Measurements from ENCODE around the gene UCK2.

The UCK2 gene

GRCh38 chr1:165874643-165875042 lies 47.2 kb downstream of the UCK2 start:
- no peak for TF ChIP-seq REST (IDR thresholded peaks at IDR 0.05; ENCODE audit: low read depth)
- no peak for TF ChIP-seq CREB1 (IDR thresholded peaks at IDR 0.05; ENCODE audit: low read depth)
- TF ChIP-seq USF1 (IDR thresholded peaks at IDR 0.05) = no peak
- TF ChIP-seq TEAD4 (IDR thresholded peaks at IDR 0.05) = no peak
- TF ChIP-seq TCF12 (IDR thresholded peaks at IDR 0.05; ENCODE audit: low read depth) = no peak
- TF ChIP-seq TAF1 (IDR thresholded peaks at IDR 0.05; ENCODE audit: low read depth) = no peak
- TF ChIP-seq YY1 (IDR thresholded peaks at IDR 0.05; ENCODE audit: low read depth) = no peak
- TF ChIP-seq MAX (IDR thresholded peaks at IDR 0.05) = no peak
- no peak for TF ChIP-seq ZBTB7A (IDR thresholded peaks at IDR 0.05; ENCODE audit: low read depth)
- no peak for TF ChIP-seq EP300 (IDR thresholded peaks at IDR 0.05; ENCODE audit: borderline replicate concordance)
- no peak for TF ChIP-seq RAD21 (IDR thresholded peaks at IDR 0.05; ENCODE audit: low read depth)
- no peak for TF ChIP-seq NFIC (IDR thresholded peaks at IDR 0.05)
- TF ChIP-seq EGR1 (IDR thresholded peaks at IDR 0.05) = no peak
- TF ChIP-seq FOXM1 (IDR thresholded peaks at IDR 0.05; ENCODE audit: borderline replicate concordance, low read depth) = no peak
- TF ChIP-seq CEBPB (IDR thresholded peaks at IDR 0.05) = no peak

- TF ChIP-seq TEAD4 (IDR thresholded peaks at IDR 0.05) = no peak
- no peak for TF ChIP-seq YY1 (IDR thresholded peaks at IDR 0.05; ENCODE audit: low read depth)
- TF ChIP-seq ZBTB7A (IDR thresholded peaks at IDR 0.05; ENCODE audit: low read depth) = no peak
- no peak for TF ChIP-seq REST (IDR thresholded peaks at IDR 0.05; ENCODE audit: low read depth)
- no peak for TF ChIP-seq USF1 (IDR thresholded peaks at IDR 0.05)
- no peak for TF ChIP-seq CEBPB (IDR thresholded peaks at IDR 0.05)
- no peak for TF ChIP-seq TCF12 (IDR thresholded peaks at IDR 0.05; ENCODE audit: low read depth)
- TF ChIP-seq NFIC (IDR thresholded peaks at IDR 0.05) = no peak
- TF ChIP-seq CREB1 (IDR thresholded peaks at IDR 0.05; ENCODE audit: low read depth) = no peak
- no peak for TF ChIP-seq FOXM1 (IDR thresholded peaks at IDR 0.05; ENCODE audit: borderline replicate concordance, low read depth)
- no peak for TF ChIP-seq EP300 (IDR thresholded peaks at IDR 0.05; ENCODE audit: borderline replicate concordance)
- TF ChIP-seq RAD21 (IDR thresholded peaks at IDR 0.05; ENCODE audit: low read depth) = no peak
Observed at GRCh38 chr1:165875171-165875570, 47.8 kb downstream of the UCK2 start.

- TF ChIP-seq NFIC (IDR thresholded peaks at IDR 0.05) (no peak), TEAD4 (IDR thresholded peaks at IDR 0.05) (no peak), EP300 (IDR thresholded peaks at IDR 0.05; ENCODE audit: borderline replicate concordance) (no peak), EGR1 (IDR thresholded peaks at IDR 0.05) (no peak), REST (IDR thresholded peaks at IDR 0.05; ENCODE audit: low read depth) (no peak), TCF12 (IDR thresholded peaks at IDR 0.05; ENCODE audit: low read depth) (no peak), USF1 (IDR thresholded peaks at IDR 0.05) (no peak)
Observed at GRCh38 chr1:165875604-165876003, 48.2 kb downstream of the UCK2 start.

GRCh38 chr1:165876121-165876520 lies 48.7 kb downstream of the UCK2 start:
- TF ChIP-seq CREB1 (IDR thresholded peaks at IDR 0.05; ENCODE audit: low read depth) (no peak), EP300 (IDR thresholded peaks at IDR 0.05; ENCODE audit: borderline replicate concordance) (no peak), ZBTB7A (IDR thresholded peaks at IDR 0.05; ENCODE audit: low read depth) (no peak), NFIC (IDR thresholded peaks at IDR 0.05) (no peak), TEAD4 (IDR thresholded peaks at IDR 0.05) (no peak), FOXM1 (IDR thresholded peaks at IDR 0.05; ENCODE audit: borderline replicate concordance, low read depth) (no peak), REST (IDR thresholded peaks at IDR 0.05; ENCODE audit: low read depth) (no peak), YY1 (IDR thresholded peaks at IDR 0.05; ENCODE audit: low read depth) (no peak), USF1 (IDR thresholded peaks at IDR 0.05) (no peak), RAD21 (IDR thresholded peaks at IDR 0.05; ENCODE audit: low read depth) (no peak), TCF12 (IDR thresholded peaks at IDR 0.05; ENCODE audit: low read depth) (no peak)
